Right forelimb (tissue), 1 donor: ENCODE data around the gene ZC3H18.
"Not testable (repeated sequence)": the region's sequence is repeated elsewhere in the genome, so short reads cannot be mapped to it uniquely, and the experiment has no call there.

ENCODE experiments used
- DNase-seq: peaks from one replicate; pipeline ENCODE4 v3.0.0-alpha.2; 2018

ZC3H18 gene

GRCh38 chr16:88658714-88659113 is 88.5 kb downstream of the ZC3H18 start:
- no peak for DNase-seq

GRCh38 chr16:88659160-88659559 is 89.0 kb downstream of the ZC3H18 start:
- DNase-seq, result no peak

DNA sequence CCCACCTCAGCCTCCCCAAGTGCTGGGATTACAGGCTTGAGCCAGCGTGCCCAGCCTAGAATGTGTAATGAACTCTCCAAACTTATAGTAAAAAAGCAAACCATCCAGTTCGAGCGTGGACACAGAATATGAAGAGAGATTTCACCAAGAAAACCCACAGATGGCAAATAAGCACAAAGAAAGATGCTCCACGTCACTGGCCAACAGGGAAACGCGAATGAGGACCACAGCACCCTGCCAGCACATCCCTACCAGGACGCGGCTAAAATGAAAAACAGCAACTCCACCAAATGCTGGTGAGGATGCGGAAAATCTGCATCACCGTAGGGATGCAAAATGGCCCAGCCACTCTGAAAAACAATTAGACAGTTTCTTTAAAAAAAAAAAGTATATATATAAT is 91.3 kb downstream of the ZC3H18 start:
- no peak for DNase-seq

GRCh38 chr16:88662222-88662842 is 92.1 kb downstream of the ZC3H18 start:
- DNase-seq, result no peak

- DNase-seq, result peak; percentile 98
Observed at GRCh38 chr16:88662843-88663606, 92.8 kb downstream of the ZC3H18 start, which contains the start of gene MVD. Gene MVD, minus strand, starts transcription at chr16:88663091. Its CDS starts 11 bp downstream, at chr16:88663080.

DNA sequence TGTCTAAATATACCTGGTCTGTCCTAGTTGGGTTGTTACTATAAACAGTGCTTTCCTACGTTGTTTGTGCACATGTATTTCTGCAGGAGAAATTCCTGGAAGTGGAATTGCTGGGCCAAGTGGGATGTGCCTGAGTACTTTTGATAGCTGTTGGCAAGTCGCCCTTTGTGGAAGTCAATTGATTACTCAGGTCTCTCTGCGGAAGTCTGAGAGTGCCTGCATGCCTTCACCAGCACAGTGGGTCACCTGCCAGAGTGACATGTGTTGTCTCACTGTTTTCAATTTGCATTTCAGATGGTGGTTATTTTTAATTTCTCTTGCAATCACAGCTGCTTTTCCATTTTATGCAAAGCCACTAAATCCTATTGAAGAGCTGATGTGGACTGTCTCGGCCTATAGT is 94.9 kb downstream of the ZC3H18 start:
- DNase-seq, result no peak

- no peak for DNase-seq
Observed at GRCh38 chr16:88665570-88665969, 95.4 kb downstream of the ZC3H18 start.

GRCh38 chr16:88667461-88667860 is 97.3 kb downstream of the ZC3H18 start:
- DNase-seq, result no peak

DNA sequence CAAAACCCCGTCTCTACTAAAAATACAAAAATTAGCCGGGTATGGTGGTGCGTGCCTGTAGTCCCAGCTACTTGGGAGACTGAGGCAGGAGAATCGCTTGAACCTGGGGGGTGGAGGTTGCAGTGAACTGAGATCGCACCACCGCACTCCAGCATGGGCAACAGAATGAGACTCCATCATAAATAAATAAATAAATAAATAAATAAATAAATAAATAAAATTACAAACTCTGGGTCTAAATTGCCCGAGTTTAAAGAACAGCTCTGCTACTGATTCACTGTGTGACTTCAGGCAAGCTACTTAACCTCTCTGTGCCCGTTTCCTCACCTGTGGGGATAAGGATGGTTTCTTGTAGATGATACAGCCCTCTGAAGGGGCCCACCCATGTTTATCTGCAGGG is 99.3 kb downstream of the ZC3H18 start:
- not testable (repeated sequence) for DNase-seq

- DNase-seq, result no peak
Observed at GRCh38 chr16:88669980-88670379, 99.8 kb downstream of the ZC3H18 start.

GRCh38 chr16:88671806-88672205 is 101.6 kb downstream of the ZC3H18 start:
- DNase-seq, result no peak

DNA sequence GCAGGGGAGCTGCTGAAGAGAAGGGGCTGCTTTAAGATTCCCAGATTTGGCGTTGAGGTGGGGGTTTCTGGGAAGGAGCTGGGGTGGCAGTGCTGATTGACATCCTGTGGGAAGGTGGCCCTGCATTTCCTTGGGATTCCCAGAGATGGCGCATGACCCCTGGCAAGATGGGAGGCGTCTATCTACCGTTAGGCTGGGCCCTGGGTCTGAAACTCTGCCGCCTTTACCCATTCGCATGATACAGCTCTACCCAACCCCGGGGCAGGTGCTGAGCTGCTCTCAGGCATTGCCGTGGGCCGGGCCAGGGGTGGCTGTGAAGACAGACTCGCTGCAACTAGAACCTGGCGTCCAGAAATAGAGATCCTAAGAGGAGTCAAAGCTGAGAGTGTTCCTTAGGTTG is 102.6 kb downstream of the ZC3H18 start:
- no peak for DNase-seq

DNA sequence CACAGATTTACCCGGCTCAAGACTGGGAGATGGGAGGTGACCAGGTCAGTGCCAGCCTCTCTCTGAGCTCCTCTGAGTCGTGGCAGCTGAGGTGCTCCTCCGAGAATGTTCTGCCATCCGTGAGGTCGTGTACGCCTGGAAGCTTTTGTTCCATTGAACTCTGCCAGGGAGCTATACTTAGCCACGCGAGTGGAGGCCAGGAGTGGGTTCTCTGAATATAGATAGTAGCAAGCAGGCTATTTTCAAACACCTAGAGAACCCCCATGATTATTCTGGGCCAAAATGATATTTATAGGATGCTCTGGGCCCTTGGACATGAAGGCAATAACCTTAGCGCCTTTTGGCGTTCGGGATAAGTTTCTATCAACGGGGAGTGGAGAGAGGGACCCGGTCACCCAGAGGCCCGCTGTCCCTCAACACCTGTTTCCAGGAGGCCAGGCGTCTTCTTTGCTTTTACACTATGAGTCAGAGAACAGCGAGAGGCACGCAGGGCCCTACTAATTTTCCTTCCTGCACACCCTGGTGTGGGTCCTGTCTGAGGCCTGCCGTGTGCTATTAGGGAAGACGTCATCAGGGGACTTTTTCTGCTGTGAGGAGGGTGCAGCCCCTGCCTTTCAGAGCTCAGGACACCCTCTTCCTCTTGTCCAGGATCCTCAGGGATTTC is 103.6 kb downstream of the ZC3H18 start:
- no peak for DNase-seq

GRCh38 chr16:88676502-88677242 is 106.5 kb downstream of the ZC3H18 start:
- DNase-seq, result no peak

DNA sequence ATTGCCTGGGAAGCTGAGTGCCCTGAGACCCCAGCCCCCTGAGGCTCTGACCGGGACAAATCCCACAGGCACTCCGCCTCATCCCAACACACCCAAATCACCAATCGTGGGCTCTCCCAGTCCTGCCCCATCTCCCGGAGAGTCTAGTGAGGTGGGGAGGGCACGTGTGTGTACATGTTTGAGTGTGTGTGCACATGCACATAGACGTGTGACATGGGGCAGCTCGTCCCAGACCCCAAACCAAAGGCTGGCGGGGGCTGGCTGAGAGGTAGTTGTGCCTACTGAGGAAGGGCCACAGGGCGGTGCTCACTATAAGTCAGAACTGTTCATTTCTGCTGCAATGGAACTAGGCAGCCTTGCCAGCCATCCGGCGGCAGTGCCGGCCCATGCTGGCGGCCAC is 107.5 kb downstream of the ZC3H18 start:
- DNase-seq, result no peak

DNA sequence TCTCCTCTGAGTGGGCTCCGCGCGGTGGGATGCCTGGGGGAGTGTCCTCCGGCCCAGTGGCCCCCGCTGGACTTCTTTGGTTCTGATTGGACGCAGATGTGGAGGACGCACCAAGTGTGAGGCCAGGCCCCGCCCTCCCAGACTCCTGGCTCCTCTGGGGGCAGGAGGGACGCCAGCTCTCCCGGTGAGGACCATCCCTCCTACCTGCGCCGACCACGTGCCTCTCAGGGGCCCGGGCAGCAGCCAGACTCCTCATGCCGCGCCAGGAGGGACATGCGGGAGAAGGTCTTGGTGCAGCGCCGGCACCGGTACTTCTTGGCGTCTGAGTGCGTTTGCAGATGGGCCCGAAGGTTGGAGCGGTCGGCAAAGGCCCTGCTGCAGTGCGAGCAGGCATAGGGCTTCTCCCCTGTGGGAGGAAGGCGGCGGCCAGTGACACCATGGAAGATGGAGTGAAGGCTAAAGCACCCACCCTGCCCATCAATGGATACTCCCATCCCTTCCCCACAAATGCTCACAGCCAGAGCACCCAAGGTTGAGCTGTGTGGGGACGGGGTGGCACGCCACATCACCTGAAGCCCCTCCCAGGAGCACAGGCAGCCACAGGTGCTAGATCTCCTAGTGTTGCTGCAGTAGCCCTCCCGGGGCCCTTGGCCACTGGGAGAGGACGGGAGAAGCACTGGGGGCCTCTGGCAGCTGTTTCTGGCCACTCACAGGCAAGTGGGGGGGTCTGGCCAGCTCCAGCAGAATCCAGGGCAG is 108.2 kb downstream of the ZC3H18 start:
- DNase-seq, result no peak

DNA sequence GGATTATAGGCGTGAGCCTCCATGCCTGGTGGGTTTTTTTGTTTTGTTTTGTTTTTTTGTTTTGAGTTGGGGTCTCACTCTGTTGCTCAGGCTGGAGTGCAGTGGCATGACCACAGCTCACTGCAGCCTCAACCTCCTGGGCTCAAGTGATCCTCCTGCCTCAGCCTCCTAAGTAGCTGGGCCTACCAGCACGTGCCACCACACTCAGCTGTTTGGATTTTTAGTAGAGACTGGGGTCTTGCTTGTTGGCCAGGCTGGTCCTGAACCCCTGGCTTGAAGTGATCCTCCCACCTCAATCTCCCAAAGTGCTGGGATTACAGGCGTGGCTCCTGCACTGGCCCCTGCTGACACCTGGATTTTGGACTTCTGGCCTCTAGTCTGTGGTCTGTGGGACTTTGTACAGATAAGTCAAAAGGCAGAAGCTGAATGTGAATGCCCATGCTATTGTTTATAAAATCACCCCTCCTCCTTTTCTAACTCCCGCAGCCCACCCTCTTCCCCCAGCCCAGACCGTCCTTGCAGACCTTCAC is 110.4 kb downstream of the ZC3H18 start:
- no peak for DNase-seq

GRCh38 chr16:88681084-88681680 is 111.0 kb downstream of the ZC3H18 start:
- no peak for DNase-seq
